Measurements from ENCODE around the gene PCDHB2. TPM values are rescaled to one million over a fixed set of nuclear protein-coding genes. Genes with fewer than 3 reads are reported as not detected.
"Not testable (repeated sequence)": the region's sequence is repeated elsewhere in the genome, so short reads cannot be mapped to it uniquely, and the experiment has no call there.

PCDHB2 gene
- total RNA-seq, 1 donor from 2014 or later = 34.2 TPM

DNA sequence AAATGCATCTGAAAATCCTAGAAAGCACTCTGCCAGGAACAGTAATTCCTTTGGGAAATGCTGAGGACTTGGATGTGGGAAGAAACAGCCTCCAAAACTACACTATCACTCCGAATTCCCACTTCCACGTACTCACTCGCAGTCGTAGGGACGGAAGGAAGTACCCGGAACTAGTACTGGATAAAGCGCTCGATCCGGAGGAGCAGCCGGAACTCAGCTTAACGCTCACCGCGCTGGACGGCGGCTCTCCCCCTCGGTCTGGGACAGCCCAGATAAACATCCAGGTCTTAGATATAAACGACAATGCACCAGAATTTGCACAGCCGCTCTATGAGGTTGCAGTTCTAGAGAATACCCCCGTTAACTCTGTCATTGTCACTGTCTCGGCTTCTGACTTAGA is 6.6 kb downstream of the PCDHB2 start:
- Histone ChIP-seq H3K27ac (no peak overlapping the region), H4K20me1 (ENCODE audit: low read depth) (no peaks in the 10 kb centered on the region), H2AFZ (replicated peaks) (no peak overlapping the region), H3K9ac (no peak overlapping the region), H3K27me3 (no peaks in the 10 kb centered on the region), H3K79me2 (ENCODE audit: low read depth) (peaks cover 46% of the 10 kb centered on the region), H3K4me3 (no peak overlapping the region), H3K36me3 (peaks cover 52% of the 10 kb centered on the region), H3K4me1 (no peaks in the 10 kb centered on the region), H3K4me2 (no peak overlapping the region), H3F3A (ENCODE audit: low read depth) (peaks cover 10% of the 10 kb centered on the region), H3K9me3 (ENCODE audit: low read depth) (peaks cover 54% of the 10 kb centered on the region)
- DNase-seq (ENCODE audit: low spot score) = no peak
- Mint-ChIP-seq H3K4me1 (no peaks in the 10 kb centered on the region), H3K9me3 (peaks cover 59% of the 10 kb centered on the region), H3K36me3 (peaks cover 48% of the 10 kb centered on the region), H3K27me3 (ENCODE audit: insufficient read depth, low read depth) (peaks cover 2% of the 10 kb centered on the region), H3K4me3 (no peak overlapping the region), H3K27ac (no peak overlapping the region)
- TF ChIP-seq EZH2 (IDR thresholded peaks at IDR 0.05) (no peak), EZH2phosphoT487 (IDR thresholded peaks at IDR 0.05) (no peak)
- TF ChIP-seq, protein P1, sequence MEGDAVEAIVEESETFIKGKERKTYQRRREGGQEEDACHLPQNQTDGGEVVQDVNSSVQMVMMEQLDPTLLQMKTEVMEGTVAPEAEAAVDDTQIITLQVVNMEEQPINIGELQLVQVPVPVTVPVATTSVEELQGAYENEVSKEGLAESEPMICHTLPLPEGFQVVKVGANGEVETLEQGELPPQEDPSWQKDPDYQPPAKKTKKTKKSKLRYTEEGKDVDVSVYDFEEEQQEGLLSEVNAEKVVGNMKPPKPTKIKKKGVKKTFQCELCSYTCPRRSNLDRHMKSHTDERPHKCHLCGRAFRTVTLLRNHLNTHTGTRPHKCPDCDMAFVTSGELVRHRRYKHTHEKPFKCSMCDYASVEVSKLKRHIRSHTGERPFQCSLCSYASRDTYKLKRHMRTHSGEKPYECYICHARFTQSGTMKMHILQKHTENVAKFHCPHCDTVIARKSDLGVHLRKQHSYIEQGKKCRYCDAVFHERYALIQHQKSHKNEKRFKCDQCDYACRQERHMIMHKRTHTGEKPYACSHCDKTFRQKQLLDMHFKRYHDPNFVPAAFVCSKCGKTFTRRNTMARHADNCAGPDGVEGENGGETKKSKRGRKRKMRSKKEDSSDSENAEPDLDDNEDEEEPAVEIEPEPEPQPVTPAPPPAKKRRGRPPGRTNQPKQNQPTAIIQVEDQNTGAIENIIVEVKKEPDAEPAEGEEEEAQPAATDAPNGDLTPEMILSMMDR (IDR thresholded peaks at IDR 0.05) = no peak

DNA sequence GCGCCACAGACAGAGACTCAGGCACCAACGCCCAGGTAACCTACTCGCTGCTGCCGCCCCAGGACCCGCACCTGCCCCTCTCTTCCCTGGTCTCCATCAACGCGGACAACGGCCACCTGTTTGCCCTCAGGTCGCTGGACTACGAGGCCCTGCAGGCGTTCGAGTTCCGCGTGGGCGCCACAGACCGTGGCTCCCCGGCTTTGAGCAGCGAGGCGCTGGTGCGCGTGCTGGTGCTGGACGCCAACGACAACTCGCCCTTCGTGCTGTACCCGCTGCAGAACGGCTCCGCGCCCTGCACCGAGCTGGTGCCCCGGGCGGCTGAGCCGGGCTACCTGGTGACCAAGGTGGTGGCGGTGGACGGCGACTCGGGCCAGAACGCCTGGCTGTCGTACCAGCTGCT is 7.7 kb downstream of the PCDHB2 start:
- not testable (repeated sequence) for H3K4me3 ChIP-seq; H4K20me1 ChIP-seq (ENCODE audit: low read depth); H3K9ac ChIP-seq; H3K27ac Mint-ChIP-seq; H3K4me1 ChIP-seq; H3K4me1 Mint-ChIP-seq; H3K27me3 Mint-ChIP-seq (ENCODE audit: insufficient read depth, low read depth); H3K27me3 ChIP-seq; H2AFZ ChIP-seq (replicated peaks); H3K4me3 Mint-ChIP-seq; H3K27ac ChIP-seq; DNase-seq (ENCODE audit: low spot score); H3K4me2 ChIP-seq
- peaks cover 52% of the 10 kb centered on the region for H3K9me3 ChIP-seq (ENCODE audit: low read depth)
- Mint-ChIP-seq H3K9me3 (peaks cover 59% of the 10 kb centered on the region), H3K36me3 (peaks cover 46% of the 10 kb centered on the region)
- H3F3A ChIP-seq (ENCODE audit: low read depth) = peaks cover 10% of the 10 kb centered on the region
- peaks cover 51% of the 10 kb centered on the region for H3K36me3 ChIP-seq
- peaks cover 44% of the 10 kb centered on the region for H3K79me2 ChIP-seq (ENCODE audit: low read depth)

DNA sequence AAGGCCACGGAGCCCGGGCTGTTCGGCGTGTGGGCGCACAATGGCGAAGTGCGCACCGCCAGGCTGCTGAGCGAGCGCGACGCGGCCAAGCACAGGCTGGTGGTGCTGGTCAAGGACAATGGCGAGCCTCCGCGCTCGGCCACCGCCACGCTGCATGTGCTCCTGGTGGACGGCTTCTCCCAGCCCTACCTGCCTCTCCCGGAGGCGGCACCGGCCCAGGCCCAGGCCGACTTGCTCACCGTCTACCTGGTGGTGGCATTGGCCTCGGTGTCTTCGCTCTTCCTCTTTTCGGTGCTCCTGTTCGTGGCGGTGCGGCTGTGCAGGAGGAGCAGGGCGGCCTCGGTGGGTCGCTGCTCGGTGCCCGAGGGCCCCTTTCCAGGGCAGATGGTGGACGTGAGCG is 8.1 kb downstream of the PCDHB2 start:
- H3K9ac ChIP-seq; H3K27me3 ChIP-seq; H3K4me1 ChIP-seq; H4K20me1 ChIP-seq (ENCODE audit: low read depth); H3K27ac ChIP-seq; DNase-seq (ENCODE audit: low spot score); H3K27me3 Mint-ChIP-seq (ENCODE audit: insufficient read depth, low read depth); H3K4me3 Mint-ChIP-seq; H3K27ac Mint-ChIP-seq; H2AFZ ChIP-seq (replicated peaks); H3K4me3 ChIP-seq; H3K4me2 ChIP-seq; H3K4me1 Mint-ChIP-seq: not testable (repeated sequence)
- peaks cover 10% of the 10 kb centered on the region for H3F3A ChIP-seq (ENCODE audit: low read depth)
- Mint-ChIP-seq H3K36me3 (peaks cover 44% of the 10 kb centered on the region), H3K9me3 (peaks cover 59% of the 10 kb centered on the region)
- peaks cover 40% of the 10 kb centered on the region for H3K79me2 ChIP-seq (ENCODE audit: low read depth)
- peaks cover 47% of the 10 kb centered on the region for H3K36me3 ChIP-seq
- H3K9me3 ChIP-seq (ENCODE audit: low read depth) = peaks cover 48% of the 10 kb centered on the region

DNA sequence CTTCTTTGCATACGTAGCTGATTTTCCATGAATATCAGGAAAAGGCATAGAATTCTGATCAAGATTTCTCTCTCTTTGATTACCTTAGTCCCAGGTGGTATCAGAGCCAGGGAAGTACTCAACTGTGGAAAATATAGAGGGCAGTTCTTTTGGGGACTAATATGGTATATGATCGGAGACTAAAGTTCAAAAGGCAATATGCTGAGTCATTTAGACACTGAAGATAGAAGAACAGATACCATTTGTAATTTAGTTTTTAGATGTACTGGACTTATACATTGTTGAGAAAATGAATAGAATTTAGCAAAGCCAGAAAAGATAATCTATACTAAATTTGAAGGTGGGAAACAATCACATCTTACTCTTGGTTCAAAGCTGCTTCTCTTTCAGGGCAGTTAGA is 10.9 kb downstream of the PCDHB2 start:
- H3K27me3 Mint-ChIP-seq (ENCODE audit: insufficient read depth, low read depth) = peaks cover 2% of the 10 kb centered on the region
- no peak overlapping the region for H3K27ac Mint-ChIP-seq
- peaks cover 22% of the 10 kb centered on the region for H3K79me2 ChIP-seq (ENCODE audit: low read depth)

More for the DNA sequence above, 10.9 kb downstream of the PCDHB2 start:
- peaks cover 22% of the 10 kb centered on the region for H3K9me3 ChIP-seq (ENCODE audit: low read depth)
- no peak overlapping the region for H3K4me2 ChIP-seq
- Mint-ChIP-seq H3K36me3 (peaks cover 28% of the 10 kb centered on the region), H3K4me3 (no peak overlapping the region), H3K4me1 (no peaks in the 10 kb centered on the region), H3K9me3 (peaks cover 50% of the 10 kb centered on the region)
- no peaks in the 10 kb centered on the region for H3K4me1 ChIP-seq
- no peak overlapping the region for H2AFZ ChIP-seq (replicated peaks)
- no peaks in the 10 kb centered on the region for H3K27me3 ChIP-seq
- H3K36me3 ChIP-seq = peaks cover 23% of the 10 kb centered on the region
- H3K9ac ChIP-seq = no peak overlapping the region
- no peak for TF ChIP-seq EZH2 (IDR thresholded peaks at IDR 0.05)
- TF ChIP-seq, protein P1 (IDR thresholded peaks at IDR 0.05) = no peak
- TF ChIP-seq EZH2phosphoT487 (IDR thresholded peaks at IDR 0.05) = no peak
- H3K27ac ChIP-seq = no peak overlapping the region
- H4K20me1 ChIP-seq (ENCODE audit: low read depth) = no peaks in the 10 kb centered on the region
- H3F3A ChIP-seq (ENCODE audit: low read depth) = peaks cover 9% of the 10 kb centered on the region
- H3K4me3 ChIP-seq = no peak overlapping the region
- DNase-seq (ENCODE audit: low spot score) = no peak
